ENCODE data around the gene UTP3. TPM values are rescaled to one million over a fixed set of nuclear protein-coding genes. Genes with fewer than 3 reads are reported as not detected.

Gene UTP3
- total and polyA plus RNA-seq, 2 donors: 17.5 to 25.5 TPM

DNA sequence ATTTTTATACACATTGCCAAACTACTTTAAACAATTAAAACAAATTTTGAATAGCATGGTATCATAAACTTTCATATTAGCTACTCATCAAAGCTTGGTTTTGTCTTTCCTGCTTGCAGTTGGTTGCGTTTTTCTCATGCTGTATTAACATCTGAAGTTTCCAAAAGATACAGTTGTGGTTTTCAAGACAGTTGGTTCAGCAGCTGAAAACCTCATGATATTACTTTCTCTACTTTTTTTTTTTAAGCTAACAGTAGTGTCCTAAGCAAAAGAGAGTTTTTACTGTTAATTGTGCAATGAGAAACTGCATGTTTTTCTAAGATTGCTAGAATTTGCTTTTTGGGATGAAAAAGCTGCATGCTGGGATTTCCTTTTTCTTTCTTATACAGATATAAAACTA lies 48.7 kb downstream of the UTP3 start:
- no peak overlapping the region for H3K4me3 ChIP-seq (ENCODE audit: low read depth, low read length)
- no peak overlapping the region for H3K27ac ChIP-seq (ENCODE audit: low read depth)
- H3K36me3 ChIP-seq (ENCODE audit: insufficient read depth): no peaks in the 10 kb centered on the region
- H3K4me1 ChIP-seq (ENCODE audit: insufficient read depth): no peaks in the 10 kb centered on the region
- no peak for DNase-seq (ENCODE audit: extremely low spot score)
- WGBS: 83% methylated on average over 1 of the region's 1 CpG

DNA sequence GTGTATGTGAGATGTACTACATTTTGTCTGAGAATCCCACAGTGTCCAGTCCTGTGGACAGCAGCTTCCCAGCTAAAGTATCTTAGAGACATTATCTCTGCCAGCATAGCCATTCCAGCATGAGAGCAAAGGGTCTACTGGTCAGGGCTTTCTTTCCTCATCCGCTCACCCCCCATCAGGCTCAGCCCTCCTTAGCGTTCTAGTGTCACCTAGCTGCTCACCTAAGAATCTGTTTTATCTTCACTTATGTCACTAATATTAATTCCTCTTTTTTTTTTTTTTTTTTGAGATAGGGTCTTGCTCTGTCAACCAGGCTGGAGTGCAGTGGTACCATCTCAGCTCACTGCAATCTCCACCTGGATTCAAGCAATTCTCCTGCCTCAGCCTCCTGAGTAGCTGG lies 49.1 kb downstream of the UTP3 start:
- 83% methylated on average over 2 of the region's 2 CpGs for WGBS
- H3K27ac ChIP-seq (ENCODE audit: low read depth): no peak overlapping the region
- H3K36me3 ChIP-seq (ENCODE audit: insufficient read depth): no peaks in the 10 kb centered on the region
- H3K4me1 ChIP-seq (ENCODE audit: insufficient read depth): no peaks in the 10 kb centered on the region
- H3K4me3 ChIP-seq (ENCODE audit: low read depth, low read length): no peak overlapping the region
- no peak for DNase-seq (ENCODE audit: extremely low spot score)

DNA sequence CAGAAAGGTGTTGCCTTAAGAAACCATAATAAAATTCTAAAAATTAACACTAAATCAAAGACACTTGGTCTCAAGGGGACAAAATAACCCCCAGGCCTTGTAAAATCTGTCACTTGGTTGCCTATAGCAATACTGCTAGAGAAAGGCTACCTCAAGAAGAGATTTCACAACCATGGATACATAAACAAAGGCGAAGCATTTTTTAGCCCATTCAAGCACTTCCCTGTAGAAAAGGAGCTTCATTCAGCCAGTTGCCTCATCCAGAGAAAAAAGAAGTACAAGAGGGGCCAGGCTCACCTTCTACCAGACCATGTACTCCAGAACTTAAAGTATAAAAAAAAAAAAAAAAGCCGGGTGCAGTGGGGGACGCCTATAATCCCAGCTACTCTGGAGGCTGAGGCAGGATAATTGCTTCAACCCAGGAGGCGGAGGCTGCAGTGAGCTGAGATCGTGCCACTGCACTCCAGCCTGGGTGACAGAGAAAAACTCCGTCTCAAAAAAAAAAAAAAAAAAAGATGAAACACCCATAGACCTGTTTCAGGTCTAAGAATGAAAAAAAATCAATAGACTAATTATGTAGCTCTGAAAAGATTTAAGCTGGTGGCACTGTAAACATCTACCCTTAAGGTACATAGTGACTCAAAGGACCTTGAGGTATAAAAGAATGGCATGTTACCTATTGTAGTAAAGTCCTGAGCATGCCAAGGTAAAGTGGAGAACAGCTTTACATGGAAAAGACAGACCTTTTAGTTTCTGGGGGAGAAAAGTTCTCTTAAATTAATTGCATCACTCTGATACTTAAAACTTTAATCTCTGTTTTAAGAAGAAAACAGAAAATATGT lies 51.4 kb downstream of the UTP3 start:
- H3K36me3 ChIP-seq (ENCODE audit: insufficient read depth): no peaks in the 10 kb centered on the region
- H3K4me3 ChIP-seq (ENCODE audit: low read depth, low read length): no peak overlapping the region
- DNase-seq (ENCODE audit: extremely low spot score): no peak
- 76% methylated on average over 6 of the region's 6 CpGs for WGBS
- H3K27ac ChIP-seq (ENCODE audit: low read depth): no peak overlapping the region
- H3K4me1 ChIP-seq (ENCODE audit: insufficient read depth): no peaks in the 10 kb centered on the region

Small RNA genes lying within 50 kb of the gene (small RNA-seq; reads per million reads assigned to genes)
- gene RNU6-520P: not detected
- gene RNU6-784P: not detected

Other genes starting within 250 kb of the UTP3 start
- gene MUC7, start 216.3 kb upstream of the UTP3 start, total RNA-seq: not detected
- gene MUC7, start 216.3 kb upstream of the UTP3 start, polyA plus RNA-seq: not detected
- gene AMTN, start 170.0 kb upstream of the UTP3 start, total RNA-seq: not detected
- gene AMTN, start 170.0 kb upstream of the UTP3 start, polyA plus RNA-seq: not detected
- gene AMBN, start 96.3 kb upstream of the UTP3 start, total RNA-seq: not detected
- not detected for gene AMBN, start 96.3 kb upstream of the UTP3 start, polyA plus RNA-seq
- 0.32 TPM for gene ENAM, start 59.8 kb upstream of the UTP3 start, total RNA-seq
- 0.16 TPM for gene ENAM, start 59.8 kb upstream of the UTP3 start, polyA plus RNA-seq
- gene JCHAIN, start 22.0 kb upstream of the UTP3 start, total RNA-seq: 4.5 TPM
- 6.9 TPM for gene JCHAIN, start 22.0 kb upstream of the UTP3 start, polyA plus RNA-seq
- gene RUFY3, start 33.4 kb downstream of the UTP3 start, total RNA-seq: 137 TPM
- gene RUFY3, start 33.4 kb downstream of the UTP3 start, polyA plus RNA-seq: 23.6 TPM
- gene GRSF1, start 151.4 kb downstream of the UTP3 start, total RNA-seq: 75.6 TPM
- 54.0 TPM for gene GRSF1, start 151.4 kb downstream of the UTP3 start, polyA plus RNA-seq
- gene MOB1B, start 213.8 kb downstream of the UTP3 start, total RNA-seq: 51.5 TPM
- gene MOB1B, start 213.8 kb downstream of the UTP3 start, polyA plus RNA-seq: 8.0 TPM

Measured in urinary bladder (tissue), 4 donors.